Parathyroid adenoma (tissue), 2 donors: ENCODE results near the gene NR3C2.

ENCODE experiments used
- H2AFZ ChIP-seq: fragments of 300-600 bp; sonication (generic); one replicate; pipeline ENCODE4 v1.7.0; 2017; ENCODE audit warnings: antibody characterized with exemption, mild to moderate bottlenecking
- H3K27ac ChIP-seq: fragments of 300-600 bp; sonication (generic); one replicate; pipeline ENCODE4 v1.7.0; 2017
- H3K27me3 ChIP-seq: fragments of 300-600 bp; sonication (generic); one replicate; pipeline ENCODE4 v1.7.0; 2017; ENCODE audit warnings: low read length; ENCODE audit not compliant: control insufficient read depth, insufficient read depth
- H3K36me3 ChIP-seq: fragments of 300-600 bp; sonication (generic); one replicate; pipeline ENCODE4 v1.7.0; 2017; ENCODE audit warnings: low read length; ENCODE audit not compliant: control insufficient read depth, insufficient read depth
- H3K4me1 ChIP-seq: fragments of 300-600 bp; sonication (generic); one replicate; pipeline ENCODE4 v1.7.0; 2017; ENCODE audit warnings: control low read depth
- H3K4me2 ChIP-seq: fragments of 300-600 bp; sonication (generic); one replicate; pipeline ENCODE4 v1.7.0; 2017; ENCODE audit warnings: low read length
- H3K4me3 ChIP-seq: fragments of 300-600 bp; sonication (generic); one replicate; pipeline ENCODE4 v1.7.0; 2017; ENCODE audit warnings: low read depth, low read length
- H3K79me2 ChIP-seq: fragments of 300-600 bp; sonication (generic); one replicate; pipeline ENCODE4 v1.7.0; 2017; ENCODE audit warnings: control low read depth
- H3K9ac ChIP-seq: fragments of 300-600 bp; sonication (generic); one replicate; pipeline ENCODE4 v1.7.0; 2017; ENCODE audit warnings: mild to moderate bottlenecking
- H3K9me3 ChIP-seq: fragments of 300-600 bp; sonication (generic); one replicate; pipeline ENCODE4 v1.7.0; 2017; ENCODE audit warnings: low read length; ENCODE audit not compliant: control insufficient read depth
- CTCF ChIP-seq: fragments of 300-600 bp; sonication (generic); IDR thresholded peaks from one replicate; pipeline ENCODE4 v1.7.0; 2017; ENCODE audit warnings: antibody characterized with exemption, mild to moderate bottlenecking
- donor health status: primary hyperparathyroidism.

NR3C2 gene

GRCh38 chr4:148216866-148217814, 225.1 kb downstream of the NR3C2 start:
- TF ChIP-seq CTCF, result no peak
- Histone ChIP-seq H2AFZ (peak overlapping the region; percentile 19), H3K36me3 (no peaks in the 10 kb centered on the region), H3K4me1 (peaks cover 19% of the 10 kb centered on the region), H3K27me3 (no peaks in the 10 kb centered on the region), H3K4me2 (peak overlapping the region; percentile 13), H3K9me3 (no peaks in the 10 kb centered on the region), H3K27ac (peak overlapping the region; percentile 87), H3K4me3 (no peak overlapping the region), H3K79me2 (no peaks in the 10 kb centered on the region), H3K9ac (no peak overlapping the region)

- no peak overlapping the region for H3K9ac ChIP-seq
These were observed 225.9 kb downstream of the NR3C2 start for GRCh38 chr4:148216321-148216720.

GRCh38 chr4:148215202-148215601, 227.0 kb downstream of the NR3C2 start:
- no peaks in the 10 kb centered on the region for H3K79me2 ChIP-seq
- no peaks in the 10 kb centered on the region for H3K27me3 ChIP-seq
- no peak overlapping the region for H3K9ac ChIP-seq
- TF ChIP-seq CTCF, result no peak
- H3K4me2 ChIP-seq, result peak overlapping the region; percentile 50
- H3K4me3 ChIP-seq, result peak overlapping the region; percentile 28
- no peaks in the 10 kb centered on the region for H3K9me3 ChIP-seq
- peak overlapping the region; percentile 0 for H2AFZ ChIP-seq
- H3K27ac ChIP-seq, result peak overlapping the region; percentile 87
- peaks cover 26% of the 10 kb centered on the region for H3K4me1 ChIP-seq
- H3K36me3 ChIP-seq, result no peaks in the 10 kb centered on the region

More at GRCh38 chr4:148216321-148216720, 225.9 kb downstream of the NR3C2 start:
- no peaks in the 10 kb centered on the region for H3K9me3 ChIP-seq
- no peak overlapping the region for H3K4me3 ChIP-seq
- no peaks in the 10 kb centered on the region for H3K27me3 ChIP-seq
- H3K4me2 ChIP-seq, result peak overlapping the region; percentile 13
- no peak overlapping the region for H2AFZ ChIP-seq
- H3K79me2 ChIP-seq, result no peaks in the 10 kb centered on the region
- TF ChIP-seq CTCF, result no peak
- H3K27ac ChIP-seq, result peak overlapping the region; percentile 87
- no peaks in the 10 kb centered on the region for H3K36me3 ChIP-seq
- peaks cover 22% of the 10 kb centered on the region for H3K4me1 ChIP-seq

- no peak for TF ChIP-seq CTCF
- Histone ChIP-seq H3K9ac (no peak overlapping the region), H3K4me3 (peak overlapping the region; percentile 28)
These were observed 227.6 kb downstream of the NR3C2 start for GRCh38 chr4:148214529-148215166.

More at GRCh38 chr4:148214529-148215166, 227.6 kb downstream of the NR3C2 start:
- Histone ChIP-seq H3K4me1 (peaks cover 26% of the 10 kb centered on the region), H3K36me3 (no peaks in the 10 kb centered on the region), H3K4me2 (peak overlapping the region; percentile 50), H3K9me3 (no peaks in the 10 kb centered on the region), H3K27ac (peak overlapping the region; percentile 87), H3K79me2 (no peaks in the 10 kb centered on the region), H2AFZ (peak overlapping the region; percentile 0), H3K27me3 (no peaks in the 10 kb centered on the region)
